C4-2B (cell line): Measurements from ENCODE around the gene FOXP3.

Experiments
- ZFX ChIP-seq: fragments of 450-650 bp; IDR thresholded peaks from 2 replicates; pipeline ENCODE4 v1.6.1; 2017
- TF ChIP-seq, protein P1 (sequence below): fragments of 450-650 bp; conservative IDR thresholded peaks from 2 replicates; pipeline ENCODE4 v1.5.1; 2017; ENCODE audit warnings: mild to moderate bottlenecking

DNA sequence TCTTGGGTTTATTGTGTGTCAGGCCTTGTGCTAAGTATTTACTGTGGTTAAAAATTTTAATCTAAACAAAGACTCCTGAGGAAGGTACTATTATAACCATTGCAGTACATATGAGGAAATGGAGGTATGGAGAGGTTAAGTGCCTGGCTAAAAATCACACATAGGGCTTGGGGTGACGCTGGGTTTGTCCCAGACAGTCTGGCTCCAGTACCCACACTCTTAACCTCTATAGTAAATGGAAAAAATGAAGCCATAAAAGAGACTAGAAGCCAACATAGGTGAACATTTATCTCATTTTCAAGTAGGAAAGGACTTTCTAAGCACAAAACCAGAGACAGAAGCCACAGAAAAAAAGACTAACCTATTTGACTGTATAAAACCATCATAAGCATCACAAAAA lies 1.9 kb downstream of the FOXP3 start:
- TF ChIP-seq, protein P1, sequence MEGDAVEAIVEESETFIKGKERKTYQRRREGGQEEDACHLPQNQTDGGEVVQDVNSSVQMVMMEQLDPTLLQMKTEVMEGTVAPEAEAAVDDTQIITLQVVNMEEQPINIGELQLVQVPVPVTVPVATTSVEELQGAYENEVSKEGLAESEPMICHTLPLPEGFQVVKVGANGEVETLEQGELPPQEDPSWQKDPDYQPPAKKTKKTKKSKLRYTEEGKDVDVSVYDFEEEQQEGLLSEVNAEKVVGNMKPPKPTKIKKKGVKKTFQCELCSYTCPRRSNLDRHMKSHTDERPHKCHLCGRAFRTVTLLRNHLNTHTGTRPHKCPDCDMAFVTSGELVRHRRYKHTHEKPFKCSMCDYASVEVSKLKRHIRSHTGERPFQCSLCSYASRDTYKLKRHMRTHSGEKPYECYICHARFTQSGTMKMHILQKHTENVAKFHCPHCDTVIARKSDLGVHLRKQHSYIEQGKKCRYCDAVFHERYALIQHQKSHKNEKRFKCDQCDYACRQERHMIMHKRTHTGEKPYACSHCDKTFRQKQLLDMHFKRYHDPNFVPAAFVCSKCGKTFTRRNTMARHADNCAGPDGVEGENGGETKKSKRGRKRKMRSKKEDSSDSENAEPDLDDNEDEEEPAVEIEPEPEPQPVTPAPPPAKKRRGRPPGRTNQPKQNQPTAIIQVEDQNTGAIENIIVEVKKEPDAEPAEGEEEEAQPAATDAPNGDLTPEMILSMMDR = no peak
- TF ChIP-seq ZFX = no peak
